Esophagus muscularis mucosa (tissue), 3 donors: Measurements from ENCODE around the gene CD46.

ENCODE experiments used
- POLR2A ChIP-seq: fragments of 450-650 bp; IDR thresholded peaks from one replicate; pipeline ENCODE4 v1.6.1; 2017; ENCODE audit warnings: antibody characterized with exemption, moderate library complexity, mild to moderate bottlenecking, low read depth
- POLR2AphosphoS5 ChIP-seq, 2 donors: sonication (generic); formaldehyde crosslinking; IDR thresholded peaks; one replicate each; pipeline ENCODE4 v1.6.1; 2017; ENCODE audit warnings: antibody characterized with exemption in 2 of 2
- TF ChIP-seq, protein P1 (sequence below), 3 experiments: fragments of 200-600 bp in 2 of 3; fragments of 450-650 bp in 1 of 3; sonication (generic) in 2 of 3; IDR thresholded peaks; one replicate each; pipeline ENCODE4 v1.5.1; 2017 to 2019; ENCODE audit warnings: antibody characterized with exemption in 3 of 3, mild to moderate bottlenecking in 2 of 3, moderate library complexity in 1 of 3

- TF ChIP-seq, protein P1, sequence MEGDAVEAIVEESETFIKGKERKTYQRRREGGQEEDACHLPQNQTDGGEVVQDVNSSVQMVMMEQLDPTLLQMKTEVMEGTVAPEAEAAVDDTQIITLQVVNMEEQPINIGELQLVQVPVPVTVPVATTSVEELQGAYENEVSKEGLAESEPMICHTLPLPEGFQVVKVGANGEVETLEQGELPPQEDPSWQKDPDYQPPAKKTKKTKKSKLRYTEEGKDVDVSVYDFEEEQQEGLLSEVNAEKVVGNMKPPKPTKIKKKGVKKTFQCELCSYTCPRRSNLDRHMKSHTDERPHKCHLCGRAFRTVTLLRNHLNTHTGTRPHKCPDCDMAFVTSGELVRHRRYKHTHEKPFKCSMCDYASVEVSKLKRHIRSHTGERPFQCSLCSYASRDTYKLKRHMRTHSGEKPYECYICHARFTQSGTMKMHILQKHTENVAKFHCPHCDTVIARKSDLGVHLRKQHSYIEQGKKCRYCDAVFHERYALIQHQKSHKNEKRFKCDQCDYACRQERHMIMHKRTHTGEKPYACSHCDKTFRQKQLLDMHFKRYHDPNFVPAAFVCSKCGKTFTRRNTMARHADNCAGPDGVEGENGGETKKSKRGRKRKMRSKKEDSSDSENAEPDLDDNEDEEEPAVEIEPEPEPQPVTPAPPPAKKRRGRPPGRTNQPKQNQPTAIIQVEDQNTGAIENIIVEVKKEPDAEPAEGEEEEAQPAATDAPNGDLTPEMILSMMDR (IDR thresholded peaks at IDR 0.05) = no peak
- peak; percentile 22 for TF ChIP-seq POLR2A
- peak; percentile 26 to 30 for TF ChIP-seq POLR2AphosphoS5 (IDR thresholded peaks at IDR 0.05)
Observed at GRCh38 chr1:207821464-207822045, 69.7 kb downstream of the CD46 start.
